K562 (cell line): ENCODE measurements around the gene BBLN. TPM values are rescaled to one million over a fixed set of nuclear protein-coding genes. Genes with fewer than 3 reads are reported as not detected.
A peak's percentile ranks its signal among the peaks of the same experiment; 100 is the strongest.

Experiments
- ARID4B ChIP-seq: sonication (generic); formaldehyde crosslinking; IDR thresholded peaks from 2 replicates; pipeline ENCODE4 v1.8.0; 2022; ENCODE audit warnings: mild to moderate bottlenecking, missing genetic modification reagents
- CUX1 ChIP-seq: fragments of 200-800 bp; sonication (Bioruptor generic); IDR thresholded peaks from 2 replicates; pipeline ENCODE4 v1.6.1; 2016; ENCODE audit warnings: missing genetic modification characterization, missing compliant biosample characterization
- ERF ChIP-seq: fragments of 450-650 bp; formaldehyde crosslinking; IDR thresholded peaks from 2 replicates; pipeline ENCODE4 v1.4.0; 2020; ENCODE audit warnings: mild to moderate bottlenecking, mixed read lengths
- ETV6 ChIP-seq, 3 experiments: fragments of 150-350 bp in 1 of 3; sonication (generic) in 1 of 3; formaldehyde crosslinking in 1 of 3; IDR thresholded peaks; 2 replicates each; pipeline versions ENCODE4 v1.6.1 to v1.8.0; 2014 to 2022; ENCODE audit warnings: borderline replicate concordance in 2 of 3, low read depth in 2 of 3, antibody characterized with exemption in 1 of 3, low read length in 1 of 3, mild to moderate bottlenecking in 1 of 3, missing genetic modification reagents in 1 of 3
- GTF2F1 ChIP-seq: IDR thresholded peaks from 2 replicates; pipeline ENCODE4 v1.6.1; 2011; ENCODE audit warnings: low read depth, low read length, improper control_type of control experiment
- HNRNPLL ChIP-seq: fragments of 200-400 bp; formaldehyde crosslinking; IDR thresholded peaks from 2 replicates; pipeline ENCODE4 v1.6.1; 2017; ENCODE audit warnings: low read length, low read depth, mild to moderate bottlenecking; ENCODE audit not compliant: poor library complexity, severe bottlenecking
- KLF6 ChIP-seq: fragments of 250-450 bp; sonication (Bioruptor Pico); IDR thresholded peaks from 2 replicates; pipeline ENCODE4 v1.4.0; 2020; ENCODE audit warnings: mild to moderate bottlenecking, moderate library complexity, borderline replicate concordance
- LEF1 ChIP-seq: fragments of 450-650 bp; IDR thresholded peaks from 2 replicates; pipeline ENCODE4 v1.6.1; 2016; ENCODE audit warnings: mild to moderate bottlenecking
- MBD2 ChIP-seq: sonication (generic); IDR thresholded peaks from 2 replicates; pipeline ENCODE4 v1.6.1; 2016; ENCODE audit warnings: low read depth, borderline replicate concordance
- MEIS2 ChIP-seq: fragments of 450-650 bp; IDR thresholded peaks from 2 replicates; pipeline ENCODE4 v1.6.1; 2014; ENCODE audit warnings: mild to moderate bottlenecking; ENCODE audit not compliant: partially characterized antibody
- MTF1 ChIP-seq: fragments of 250-450 bp; sonication (Bioruptor Pico); IDR thresholded peaks from 2 replicates; pipeline ENCODE4 v1.9.0; 2021; ENCODE audit warnings: moderate library complexity, mild to moderate bottlenecking, inconsistent platforms, borderline replicate concordance
- NCOR1 ChIP-seq: fragments of 450-650 bp; IDR thresholded peaks from 2 replicates; pipeline ENCODE4 v1.6.1; 2016; ENCODE audit warnings: mild to moderate bottlenecking, moderate library complexity
- RNF219 ChIP-seq: fragments of 250-450 bp; sonication (Bioruptor Pico); IDR thresholded peaks from 2 replicates; pipeline ENCODE4 v1.5.0; 2022; ENCODE audit warnings: mild to moderate bottlenecking
- ZEB2 ChIP-seq: fragments of 450-650 bp; IDR thresholded peaks from 2 replicates; pipeline ENCODE4 v1.6.1; 2016
- ZNF174 ChIP-seq: fragments of 250-450 bp; sonication (Bioruptor Pico); IDR thresholded peaks from 2 replicates; pipeline ENCODE4 v1.4.0; 2020; ENCODE audit warnings: mild to moderate bottlenecking
- ZNF583 ChIP-seq: fragments of 250-450 bp; sonication (Bioruptor Pico); IDR thresholded peaks from 2 replicates; pipeline ENCODE4 v1.4.0; 2020
- polyA plus RNA-seq, 8 experiments: library from polyadenylated mRNA; depleted of rRNA in 4 of 8; stranded (reverse) in 5 of 8; unstranded in 3 of 8; fragments of >200 nt; fragmentation: Nextera tagmentation in 2 of 8; fragmentation: Illumina TruSeq in 1 of 8; extraction: Ambion mirVana in 2 of 8; extraction: Trizol in 1 of 8; gene quantifications; 2 replicates each; pipeline versions ENCODE4 v1.2.1 to v1.2.3, GENCODE V29; 2011 to 2014; ENCODE audit warnings: inconsistent platforms in 1 of 8, missing spikeins in 1 of 8
- total RNA-seq, 7 experiments: library from RNA; depleted of rRNA in 6 of 7; stranded (reverse); fragments of >200 nt in 6 of 7; fragmentation: Illumina TruSeq in 2 of 7; extraction: Trizol in 2 of 7; gene quantifications; 2 replicates each; pipeline versions ENCODE4 v1.2.1 to v1.2.3, GENCODE V29; 2011 to 2021; ENCODE audit warnings: low replicate concordance in 1 of 7

The BBLN gene
- total and polyA plus RNA-seq, 9 of the 15 experiments (the other 6 are each of a cell fraction or from before 2014, with no cell fraction given): 4.2 to 331 (median 87.1) TPM

- no peak for TF ChIP-seq CUX1
- TF ChIP-seq RNF219 (CRISPR knock-in tag): no peak
- TF ChIP-seq ZEB2: no peak
- TF ChIP-seq LEF1: no peak
- TF ChIP-seq HNRNPLL: peak; percentile 55
- TF ChIP-seq KLF6 (CRISPR knock-in tag): peak; percentile 52; the same call in 1 of the 2 replicates
- peak; percentile 80; the same call in 1 of the 2 replicates for TF ChIP-seq GTF2F1
- no peak for TF ChIP-seq NCOR1
- TF ChIP-seq ETV6 (IDR thresholded peaks at IDR 0.05; ENCODE audit: borderline replicate concordance in 1 of 2, low read depth in 2 of 2, low read length in 1 of 2): no peak
- no peak for TF ChIP-seq ETV6 (CRISPR knock-in tag; IDR thresholded peaks at IDR 0.05; ENCODE audit: borderline replicate concordance)
- TF ChIP-seq ZNF583 (CRISPR knock-in tag): peak; percentile 89
- TF ChIP-seq MTF1 (CRISPR knock-in tag): peak; percentile 75
- TF ChIP-seq ARID4B: no peak
- no peak for TF ChIP-seq MBD2
- peak; percentile 76 for TF ChIP-seq MEIS2
- TF ChIP-seq ERF: peak; percentile 77; the same call in 1 of the 2 replicates
- 0 out of 2 replicates have a peak, but pooled peaks have one; percentile 45 for TF ChIP-seq ZNF174 (CRISPR knock-in tag)
Observed at GRCh38 chr9:128203024-128203706, 43.1 kb downstream of the BBLN start, which contains the start of gene DNM1 (continued).
